SJCRH30 (cell line): ENCODE data around the gene DMRT1. TPM values are rescaled to one million over a fixed set of nuclear protein-coding genes. Genes with fewer than 3 reads are reported as not detected.
"Not testable (repeated sequence)": the region's sequence is repeated elsewhere in the genome, so short reads cannot be mapped to it uniquely, and the experiment has no call there.

Experiments used
- DNase-seq, 2 experiments: peaks; one replicate each; pipeline ENCODE4 v3.0.0-alpha.2; 2015 to 2020
- H3K27ac ChIP-seq: fragments of 250-450 bp; sonication (Bioruptor Pico); 2 replicates; pipeline ENCODE4 v1.5.1; 2020; ENCODE audit warnings: mild to moderate bottlenecking, moderate library complexity
- H3K27me3 ChIP-seq: fragments of 250-450 bp; sonication (Bioruptor Pico); 2 replicates; pipeline ENCODE4 v1.5.1; 2020; ENCODE audit warnings: mild to moderate bottlenecking, moderate library complexity
- H3K36me3 ChIP-seq: fragments of 250-450 bp; sonication (Bioruptor Pico); 2 replicates; pipeline ENCODE4 v1.5.1; 2020; ENCODE audit warnings: mild to moderate bottlenecking, moderate library complexity
- H3K4me1 ChIP-seq: fragments of 250-450 bp; sonication (Bioruptor Pico); 2 replicates; pipeline ENCODE4 v1.5.1; 2020; ENCODE audit warnings: mild to moderate bottlenecking, moderate library complexity
- H3K4me3 ChIP-seq: fragments of 250-450 bp; sonication (Bioruptor Pico); 2 replicates; pipeline ENCODE4 v1.5.1; 2020; ENCODE audit warnings: mild to moderate bottlenecking, moderate library complexity
- H3K9me3 ChIP-seq: fragments of 250-450 bp; sonication (Bioruptor Pico); replicated peaks from 2 replicates; pipeline ENCODE4 v1.5.1; 2020; ENCODE audit warnings: mild to moderate bottlenecking, moderate library complexity
- total RNA-seq: library from RNA; depleted of rRNA; stranded (reverse); fragments of >200 nt; shearing (Covaris generic); gene quantifications from 2 replicates; pipeline ENCODE4 v1.2.3, GENCODE V29; 2014

Gene DMRT1
- total RNA-seq, 1 experiment from 2014 or later, result not detected

- Histone ChIP-seq H3K4me1 (no peaks in the 10 kb centered on the region), H3K27ac (no peak overlapping the region), H3K4me3 (no peak overlapping the region), H3K36me3 (no peaks in the 10 kb centered on the region), H3K27me3 (no peaks in the 10 kb centered on the region), H3K9me3 (no peaks in the 10 kb centered on the region)
- DNase-seq, result no peak
Observed at GRCh38 chr9:886886-887285, 45.4 kb downstream of the DMRT1 start.

- Histone ChIP-seq H3K4me1 (no peaks in the 10 kb centered on the region), H3K36me3 (no peaks in the 10 kb centered on the region), H3K4me3 (no peak overlapping the region), H3K9me3 (no peaks in the 10 kb centered on the region), H3K27ac (no peak overlapping the region), H3K27me3 (no peaks in the 10 kb centered on the region)
- no peak for DNase-seq
Observed at GRCh38 chr9:892123-892522, 50.6 kb downstream of the DMRT1 start.

- H3K4me1 ChIP-seq, result no peaks in the 10 kb centered on the region
- H3K27me3 ChIP-seq, result no peaks in the 10 kb centered on the region
- no peak overlapping the region for H3K4me3 ChIP-seq
- H3K36me3 ChIP-seq, result no peaks in the 10 kb centered on the region
- no peak for DNase-seq
- no peak overlapping the region for H3K27ac ChIP-seq
- H3K9me3 ChIP-seq, result no peaks in the 10 kb centered on the region
Observed at GRCh38 chr9:893115-893514, 51.6 kb downstream of the DMRT1 start.

- Histone ChIP-seq H3K4me1 (no peaks in the 10 kb centered on the region), H3K4me3 (no peak overlapping the region), H3K27me3 (no peaks in the 10 kb centered on the region), H3K36me3 (no peaks in the 10 kb centered on the region), H3K9me3 (no peaks in the 10 kb centered on the region), H3K27ac (no peak overlapping the region)
- peak; percentile 57 to 79 for DNase-seq
Observed at GRCh38 chr9:893843-894420, 52.4 kb downstream of the DMRT1 start.

GRCh38 chr9:899440-900184, 58.1 kb downstream of the DMRT1 start:
- Histone ChIP-seq H3K9me3 (no peaks in the 10 kb centered on the region), H3K27me3 (no peaks in the 10 kb centered on the region), H3K4me3 (peak overlapping the region; percentile 10; the same call in 1 of the 2 replicates), H3K36me3 (no peaks in the 10 kb centered on the region), H3K4me1 (no peaks in the 10 kb centered on the region), H3K27ac (no peak overlapping the region)
- peak; percentile 21 to 46 for DNase-seq

GRCh38 chr9:903886-904285, 62.4 kb downstream of the DMRT1 start:
- DNase-seq, result no peak
- Histone ChIP-seq H3K4me3 (no peak overlapping the region), H3K27me3 (no peaks in the 10 kb centered on the region)

GRCh38 chr9:905906-906305, 64.4 kb downstream of the DMRT1 start:
- H3K27ac ChIP-seq, result no peak overlapping the region
- no peak overlapping the region for H3K4me3 ChIP-seq
- H3K9me3 ChIP-seq, result no peaks in the 10 kb centered on the region
- no peak for DNase-seq
- no peaks in the 10 kb centered on the region for H3K4me1 ChIP-seq
- no peaks in the 10 kb centered on the region for H3K27me3 ChIP-seq
- no peaks in the 10 kb centered on the region for H3K36me3 ChIP-seq

More at GRCh38 chr9:903886-904285, 62.4 kb downstream of the DMRT1 start:
- Histone ChIP-seq H3K36me3 (no peaks in the 10 kb centered on the region), H3K4me1 (no peaks in the 10 kb centered on the region), H3K27ac (no peak overlapping the region), H3K9me3 (no peaks in the 10 kb centered on the region)

- Histone ChIP-seq H3K27me3 (no peaks in the 10 kb centered on the region), H3K4me3 (no peak overlapping the region), H3K4me1 (no peaks in the 10 kb centered on the region), H3K36me3 (no peaks in the 10 kb centered on the region), H3K9me3 (no peaks in the 10 kb centered on the region), H3K27ac (no peak overlapping the region)
- no peak for DNase-seq
Observed at GRCh38 chr9:908536-909205, 67.2 kb downstream of the DMRT1 start.

- H3K4me3 ChIP-seq, result no peak overlapping the region
- H3K4me1 ChIP-seq, result no peaks in the 10 kb centered on the region
- no peaks in the 10 kb centered on the region for H3K9me3 ChIP-seq
- H3K27me3 ChIP-seq, result no peaks in the 10 kb centered on the region
- no peak overlapping the region for H3K27ac ChIP-seq
- H3K36me3 ChIP-seq, result no peaks in the 10 kb centered on the region
- peak in 1 of 2 experiments; percentile 22 for DNase-seq
Observed at GRCh38 chr9:911005-911404, 69.5 kb downstream of the DMRT1 start.

GRCh38 chr9:912776-913175, 71.3 kb downstream of the DMRT1 start:
- DNase-seq, result no peak
- H3K36me3 ChIP-seq, result no peaks in the 10 kb centered on the region
- no peaks in the 10 kb centered on the region for H3K27me3 ChIP-seq

GRCh38 chr9:913526-913925, 72.0 kb downstream of the DMRT1 start:
- not testable (repeated sequence) for H3K4me3 ChIP-seq, H3K9me3 ChIP-seq, H3K36me3 ChIP-seq, H3K27ac ChIP-seq, H3K4me1 ChIP-seq, DNase-seq, H3K27me3 ChIP-seq

More at GRCh38 chr9:912776-913175, 71.3 kb downstream of the DMRT1 start:
- Histone ChIP-seq H3K4me1 (no peaks in the 10 kb centered on the region), H3K27ac (no peak overlapping the region), H3K9me3 (no peaks in the 10 kb centered on the region), H3K4me3 (no peak overlapping the region)

GRCh38 chr9:917730-918129, 76.2 kb downstream of the DMRT1 start:
- Histone ChIP-seq H3K27ac (no peak overlapping the region), H3K27me3 (no peaks in the 10 kb centered on the region), H3K36me3 (no peaks in the 10 kb centered on the region), H3K4me1 (no peaks in the 10 kb centered on the region), H3K4me3 (no peak overlapping the region), H3K9me3 (no peaks in the 10 kb centered on the region)
- no peak for DNase-seq

- H3K27me3 ChIP-seq, result no peaks in the 10 kb centered on the region
- no peaks in the 10 kb centered on the region for H3K4me1 ChIP-seq
- H3K36me3 ChIP-seq, result no peaks in the 10 kb centered on the region
- no peak overlapping the region for H3K4me3 ChIP-seq
- H3K27ac ChIP-seq, result no peak overlapping the region
- DNase-seq, result no peak
- no peaks in the 10 kb centered on the region for H3K9me3 ChIP-seq
Observed at GRCh38 chr9:920927-921326, 79.4 kb downstream of the DMRT1 start.

- Histone ChIP-seq H3K4me1 (no peaks in the 10 kb centered on the region), H3K27me3 (no peaks in the 10 kb centered on the region), H3K4me3 (no peak overlapping the region), H3K36me3 (no peaks in the 10 kb centered on the region), H3K27ac (no peak overlapping the region), H3K9me3 (no peaks in the 10 kb centered on the region)
- DNase-seq, result no peak
Observed at GRCh38 chr9:922171-922570, 80.7 kb downstream of the DMRT1 start.

- H3K36me3 ChIP-seq, result no peaks in the 10 kb centered on the region
- no peaks in the 10 kb centered on the region for H3K4me1 ChIP-seq
- H3K27me3 ChIP-seq, result no peaks in the 10 kb centered on the region
- H3K4me3 ChIP-seq, result no peak overlapping the region
- no peak overlapping the region for H3K27ac ChIP-seq
- no peak for DNase-seq
- H3K9me3 ChIP-seq, result no peaks in the 10 kb centered on the region
Observed at GRCh38 chr9:922731-923130, 81.2 kb downstream of the DMRT1 start.
